GM18870 (cell line): Measurements from ENCODE around the gene MYOC.
"Not testable (repeated sequence)": the region's sequence is repeated elsewhere in the genome, so short reads cannot be mapped to it uniquely, and the experiment has no call there.

Experiments
- ATAC-seq: cut with Tn5 transposase; IDR thresholded peaks from one replicate; pipeline ENCODE4 v1.9.1; 2021; ENCODE audit warnings: moderate library complexity; ENCODE audit not compliant: unreplicated experiment

MYOC gene

DNA sequence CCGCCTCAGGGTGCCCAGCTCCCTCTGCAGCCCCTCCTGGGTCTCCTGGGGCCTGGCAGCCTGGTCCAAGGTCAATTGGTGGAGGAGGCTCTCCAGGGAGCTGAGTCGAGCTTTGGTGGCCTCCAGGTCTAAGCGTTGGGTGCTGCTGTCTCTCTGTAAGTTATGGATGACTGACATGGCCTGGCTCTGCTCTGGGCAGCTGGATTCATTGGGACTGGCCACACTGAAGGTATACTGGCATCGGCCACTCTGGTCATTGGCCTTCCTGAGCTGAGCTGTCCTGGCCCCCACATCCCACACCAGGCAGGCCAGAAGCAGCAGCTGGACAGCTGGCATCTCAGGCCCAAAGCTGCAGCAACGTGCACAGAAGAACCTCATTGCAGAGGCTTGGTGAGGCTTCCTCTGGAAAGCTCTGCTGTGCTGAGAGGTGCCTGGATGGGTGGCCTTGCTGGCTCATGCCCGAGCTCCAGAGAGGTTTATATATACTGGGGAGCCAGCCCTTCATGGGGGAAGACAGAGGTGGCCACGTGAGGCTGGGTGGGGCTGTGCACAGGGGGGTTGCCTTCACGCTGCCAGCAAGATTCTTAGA lies at the start of gene MYOC:
Gene MYOC, minus strand, starts transcription at position 455 of the 589 bp plus-strand sequence. Its CDS starts 77 bp downstream, at position 378.
- ATAC-seq: no peak

DNA sequence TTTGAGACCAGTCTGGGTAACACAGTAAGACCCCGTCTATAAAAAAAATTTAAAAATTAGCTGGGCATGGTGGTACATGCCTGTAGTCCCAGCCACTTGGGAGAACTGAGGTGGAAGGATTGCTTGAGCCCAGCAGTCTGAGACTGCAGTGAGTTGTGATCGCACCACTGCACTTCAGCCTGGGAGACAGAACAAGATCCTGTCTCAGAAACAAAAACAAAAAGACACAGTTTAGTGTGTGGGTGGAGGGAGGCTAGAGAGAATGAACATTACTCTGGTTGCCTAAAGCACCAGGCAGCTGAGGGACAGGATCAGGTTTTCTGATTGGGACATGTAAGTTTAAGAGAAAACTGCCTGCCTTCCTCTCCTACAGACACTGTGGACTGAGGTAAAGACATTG lies 47.0 kb upstream of the MYOC start:
- ATAC-seq: no peak

- not testable (repeated sequence) for ATAC-seq
These were observed 43.3 kb upstream of the MYOC start for GRCh38 chr1:171695772-171696171.

DNA sequence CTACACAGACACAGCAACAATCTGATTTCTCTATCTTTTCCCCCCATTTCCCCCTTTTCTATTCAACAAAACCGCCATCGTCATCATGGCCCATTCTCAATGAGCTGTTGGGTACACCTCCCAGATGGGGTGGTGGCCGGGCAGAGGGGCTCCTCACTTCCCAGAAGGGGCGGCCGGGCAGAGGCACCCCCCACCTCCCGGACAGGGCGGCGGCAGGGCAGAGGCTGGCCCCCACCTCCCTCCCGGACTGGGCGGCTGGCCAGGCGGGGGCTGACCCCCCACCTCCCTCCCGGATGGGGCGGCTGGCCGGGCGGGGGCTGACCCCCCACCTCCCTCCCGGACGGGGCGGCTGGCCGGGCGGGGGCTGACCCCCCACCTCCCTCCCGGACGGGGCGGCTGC lies 41.1 kb upstream of the MYOC start:
- not testable (repeated sequence) for ATAC-seq

DNA sequence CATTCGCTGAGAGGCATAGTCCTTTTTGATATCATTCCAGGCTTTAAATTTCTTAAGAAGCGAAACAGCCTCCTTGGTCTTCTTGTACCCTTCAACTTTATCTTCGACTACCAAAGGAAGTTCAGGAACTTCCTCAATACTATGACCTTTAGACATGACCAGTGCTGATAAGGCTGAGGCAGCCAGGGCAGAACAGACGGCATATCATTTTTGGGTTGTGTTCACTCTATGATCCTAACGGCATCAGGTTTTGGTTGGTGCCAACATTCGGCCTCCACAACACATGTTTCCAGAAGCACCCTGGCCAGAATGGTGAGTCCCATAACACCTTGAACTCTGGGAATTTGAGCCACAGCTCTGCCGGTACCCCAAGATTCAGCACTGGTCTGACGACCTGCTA lies 31.4 kb upstream of the MYOC start:
- ATAC-seq: no peak

DNA sequence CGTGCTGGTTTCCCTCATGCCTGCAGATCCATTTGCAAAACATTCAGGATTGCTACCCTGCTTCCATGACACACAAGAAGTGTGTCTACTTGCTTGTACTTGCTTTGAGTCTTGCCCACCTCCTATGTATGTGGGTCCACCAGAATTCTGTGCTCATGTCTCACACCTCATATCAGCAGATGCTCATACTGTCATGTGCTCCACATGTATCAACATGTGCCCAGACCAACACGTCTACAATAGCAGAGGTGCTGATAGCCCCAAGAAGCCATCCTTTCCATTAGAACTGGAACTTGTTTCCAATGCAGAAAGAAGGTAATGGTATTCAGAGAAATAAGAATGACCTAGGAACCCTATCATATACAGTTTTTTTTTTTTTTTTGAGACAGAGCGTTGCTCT lies 27.9 kb upstream of the MYOC start:
- ATAC-seq: no peak

DNA sequence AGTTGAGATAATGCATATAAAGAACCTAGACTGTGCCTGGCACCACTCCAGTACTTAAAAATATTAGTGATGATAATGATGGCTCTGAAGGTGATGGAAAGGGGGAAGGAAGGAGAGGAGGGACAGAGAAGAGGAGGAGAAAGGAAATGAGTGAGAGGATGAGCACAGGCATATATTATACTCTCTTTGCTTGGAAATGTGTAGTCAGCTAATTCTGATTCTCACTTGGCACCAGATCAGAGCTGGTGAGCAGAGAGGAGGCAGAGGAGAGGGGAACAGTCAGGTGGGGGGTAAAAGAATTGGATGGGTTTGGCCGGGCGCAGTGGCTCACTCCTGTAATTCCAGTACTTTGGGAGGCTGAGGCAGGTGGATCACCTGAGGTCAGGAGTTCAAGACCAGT lies 24.3 kb upstream of the MYOC start:
- no peak for ATAC-seq

DNA sequence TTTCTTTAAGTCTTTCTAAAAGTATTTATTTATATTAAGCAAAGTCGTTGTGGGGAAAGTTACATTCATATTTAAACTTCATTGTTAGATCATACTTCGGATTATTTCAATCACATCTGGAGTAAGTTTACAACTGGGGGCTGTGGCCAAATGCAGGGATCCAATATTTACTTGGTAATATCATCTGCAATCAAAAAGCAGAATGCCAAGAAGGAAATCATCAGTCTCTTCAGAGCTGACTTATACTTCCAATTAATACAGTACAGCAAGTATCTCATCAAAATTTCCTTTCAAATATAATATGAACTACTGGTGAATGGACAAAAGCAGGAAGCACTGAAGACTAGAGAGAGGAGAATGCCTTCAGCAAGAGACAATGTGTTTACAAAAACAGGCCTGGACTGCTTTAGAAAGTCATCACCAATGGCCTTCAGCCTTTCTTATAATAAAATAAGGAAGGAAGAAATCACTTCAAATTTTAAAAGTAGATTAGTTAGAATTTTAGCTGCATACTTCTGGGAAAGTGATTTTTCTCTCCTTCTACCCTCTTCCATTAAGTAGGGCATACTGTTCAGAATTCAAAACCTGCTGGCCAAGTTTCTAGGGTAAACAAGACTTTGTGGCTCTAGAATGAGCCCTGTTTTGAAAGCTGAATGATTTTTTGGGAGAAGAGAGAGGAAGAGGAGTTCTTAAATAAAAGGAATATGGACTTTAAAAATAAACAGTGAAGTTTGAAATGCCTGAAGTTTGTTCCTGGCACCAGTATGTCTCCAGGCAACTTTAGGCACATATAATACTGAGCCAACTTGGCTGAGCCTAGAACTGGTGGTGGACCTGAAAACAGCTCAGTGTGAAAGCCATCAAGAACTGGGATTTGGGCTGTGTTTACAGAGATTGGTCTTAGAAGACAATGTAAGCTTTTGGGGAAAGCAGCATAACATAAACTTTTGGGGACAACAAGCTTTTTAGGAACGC lies 22.2 kb upstream of the MYOC start:
- no peak for ATAC-seq

GRCh38 chr1:171670739-171671138 lies 18.3 kb upstream of the MYOC start:
- no peak for ATAC-seq

- ATAC-seq: no peak
These were observed 15.9 kb upstream of the MYOC start for GRCh38 chr1:171668372-171668771.

- no peak for ATAC-seq
These were observed 13.8 kb upstream of the MYOC start for GRCh38 chr1:171666114-171666769.

GRCh38 chr1:171664976-171665375 lies 12.5 kb upstream of the MYOC start:
- ATAC-seq: no peak

DNA sequence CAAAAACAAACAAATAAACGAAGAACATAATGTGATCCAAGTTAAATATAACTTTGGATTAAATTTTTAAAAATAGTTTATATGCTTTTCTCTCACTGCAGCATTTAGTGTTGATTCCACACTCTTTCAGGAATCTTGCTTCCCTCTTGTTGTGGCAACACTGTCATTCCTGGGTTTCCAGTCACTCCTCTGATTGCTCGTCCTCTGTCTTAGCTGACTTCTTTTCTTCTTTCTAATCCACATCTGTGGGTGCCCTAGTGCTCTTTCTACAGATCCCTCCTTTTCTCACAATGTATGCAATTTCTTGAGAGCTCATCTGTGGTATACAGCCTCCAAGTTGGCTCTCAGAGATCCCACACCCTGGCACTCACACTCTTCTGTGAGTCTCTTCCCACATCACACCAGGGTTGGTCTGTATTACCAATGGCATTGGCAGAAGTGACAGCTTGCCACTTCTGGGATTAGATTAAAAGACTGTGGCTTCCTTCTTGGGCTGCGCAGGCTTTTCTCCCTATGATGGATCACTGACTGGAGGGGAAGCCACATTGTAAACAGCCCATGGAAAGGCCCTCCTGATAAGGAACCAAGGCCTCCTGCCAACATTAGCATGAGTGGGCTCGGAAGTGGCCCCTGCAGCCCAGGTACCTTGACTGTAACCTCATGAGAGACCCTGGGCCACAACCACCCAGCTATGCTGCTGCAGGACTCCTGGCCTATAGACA lies 11.5 kb upstream of the MYOC start:
- ATAC-seq: no peak

DNA sequence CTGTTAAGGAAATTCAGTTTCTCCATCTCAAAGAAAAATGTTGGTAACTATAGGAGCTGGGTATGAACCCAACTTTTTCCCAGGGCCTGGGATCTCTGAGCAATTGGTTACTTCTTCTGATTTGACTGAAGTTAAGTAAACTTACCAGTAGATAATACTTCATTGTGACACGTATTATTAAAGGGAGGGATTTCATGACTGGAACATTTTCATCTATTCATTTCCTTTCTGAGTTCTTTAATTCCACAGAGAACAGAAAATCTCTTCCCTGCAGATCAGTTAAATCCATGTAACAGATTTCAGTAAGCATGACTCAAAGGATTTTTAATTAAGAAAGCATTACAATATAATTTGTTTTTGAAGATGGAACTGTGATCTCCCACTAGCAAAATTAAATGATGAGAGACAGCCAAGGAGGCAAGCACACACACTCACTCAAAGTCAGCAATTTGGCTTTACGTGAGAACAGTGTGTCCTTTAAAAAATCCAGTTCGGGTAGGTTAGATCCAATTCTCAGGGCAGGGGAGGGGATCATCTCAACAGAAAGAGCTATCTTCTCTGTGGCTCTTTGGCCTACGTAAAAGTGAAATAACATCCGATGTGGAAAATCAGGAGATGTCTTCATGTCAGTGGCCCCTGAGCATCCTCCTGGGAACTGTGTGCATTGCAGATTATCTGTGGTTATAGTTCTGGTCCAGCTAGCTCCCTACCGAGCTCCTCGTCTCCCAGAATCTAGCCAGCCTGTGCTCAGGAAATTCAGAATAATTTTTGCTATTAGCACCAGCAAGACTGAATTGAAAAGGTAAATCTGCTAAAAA lies 10.8 kb upstream of the MYOC start:
- no peak for ATAC-seq

GRCh38 chr1:171661076-171661650 lies 8.7 kb upstream of the MYOC start:
- no peak for ATAC-seq

DNA sequence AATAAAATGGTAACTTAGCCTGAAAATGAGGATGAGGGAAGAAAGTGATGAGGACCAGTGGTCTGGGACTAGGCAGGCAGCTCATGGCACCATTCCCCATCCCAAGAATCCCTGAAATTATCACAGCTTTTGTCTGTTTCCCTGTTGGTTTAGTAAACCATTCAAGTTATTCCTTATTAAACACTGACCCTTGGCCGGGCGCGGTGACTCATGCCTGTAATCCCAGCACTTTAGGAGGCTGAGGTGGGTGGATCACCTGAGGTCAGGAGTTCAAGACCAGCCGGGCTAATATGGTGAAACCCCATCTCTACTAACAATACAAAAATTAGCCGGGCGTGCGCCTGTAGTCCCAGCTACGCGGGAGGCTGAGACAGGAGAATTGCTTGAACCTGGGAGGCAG lies 3.7 kb upstream of the MYOC start:
- ATAC-seq: not testable (repeated sequence)

DNA sequence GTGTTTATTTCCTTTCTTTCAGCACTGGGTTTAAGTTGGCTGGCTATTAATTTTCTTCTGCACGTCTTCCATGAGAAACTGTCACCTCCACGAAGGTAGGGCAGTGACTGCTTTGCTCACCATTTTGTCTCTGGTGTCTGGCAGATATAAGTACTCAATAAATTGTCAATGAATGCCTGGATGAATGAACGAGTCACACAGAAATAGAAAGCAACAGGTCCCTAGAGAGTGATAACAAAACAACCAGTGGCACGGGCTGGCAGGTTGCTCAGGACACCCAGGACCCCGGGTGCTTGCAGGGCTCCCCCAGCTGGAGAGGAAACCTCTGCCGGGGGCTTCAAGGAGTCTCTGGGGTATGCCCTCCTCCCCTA lies 3.2 kb upstream of the MYOC start:
- no peak for ATAC-seq

DNA sequence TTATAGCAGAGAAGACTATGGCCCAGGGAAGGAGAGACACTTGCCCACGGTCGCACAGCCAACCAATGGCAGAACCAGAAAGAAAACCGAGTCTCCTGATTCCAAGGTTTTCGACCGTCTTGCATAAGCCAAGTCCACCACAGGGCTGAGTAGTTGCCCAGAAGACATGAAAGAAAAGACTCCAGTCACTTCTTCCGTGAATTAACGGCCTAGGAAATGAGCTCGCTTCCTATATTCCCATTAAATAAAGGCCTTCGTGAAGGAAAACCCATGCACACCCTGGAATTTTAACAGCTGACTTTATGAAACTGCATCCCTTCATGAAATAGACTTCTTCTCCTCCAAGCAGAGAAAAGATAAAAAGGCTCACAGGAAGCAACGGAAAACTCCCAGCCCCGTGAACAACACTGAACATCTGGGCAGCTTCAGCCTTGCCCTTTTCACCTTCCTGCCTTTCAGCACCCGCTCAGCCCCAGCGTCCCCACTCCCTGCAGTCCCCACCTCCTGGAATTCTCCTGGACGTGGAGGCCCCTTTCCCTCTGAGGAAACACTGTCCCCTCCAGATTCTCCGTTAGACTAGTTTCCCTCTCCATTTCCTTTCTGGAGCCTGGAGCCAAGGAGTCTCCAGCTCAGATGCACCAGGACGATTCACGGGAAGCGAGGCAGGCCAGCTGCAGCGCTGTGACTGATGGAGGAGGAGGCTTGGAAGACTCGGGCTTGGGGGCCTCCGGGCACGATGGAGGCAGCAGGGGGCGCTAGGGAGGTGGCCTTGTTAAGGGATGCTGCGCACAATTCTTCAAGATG lies 2.7 kb upstream of the MYOC start:
- no peak for ATAC-seq
